HEK293T (cell line): ENCODE measurements around the gene PTDSS2.

Experiments
- FOXK2 ChIP-seq: fragments of 450-650 bp; IDR thresholded peaks from 2 replicates; pipeline ENCODE4 v1.6.1; 2016; ENCODE audit warnings: mild to moderate bottlenecking
- FOXM1 ChIP-seq: fragments of 450-650 bp; IDR thresholded peaks from 2 replicates; pipeline ENCODE4 v1.6.1; 2017; ENCODE audit warnings: mild to moderate bottlenecking, borderline replicate concordance
- PKNOX1 ChIP-seq: fragments of 450-650 bp; IDR thresholded peaks from 2 replicates; pipeline ENCODE4 v1.6.1; 2016
- SP1 ChIP-seq: fragments of 450-650 bp; IDR thresholded peaks from 2 replicates; pipeline ENCODE4 v1.6.1; 2017
- ZNF384 ChIP-seq: fragments of 450-650 bp; IDR thresholded peaks from 2 replicates; pipeline ENCODE4 v1.6.1; 2016

DNA sequence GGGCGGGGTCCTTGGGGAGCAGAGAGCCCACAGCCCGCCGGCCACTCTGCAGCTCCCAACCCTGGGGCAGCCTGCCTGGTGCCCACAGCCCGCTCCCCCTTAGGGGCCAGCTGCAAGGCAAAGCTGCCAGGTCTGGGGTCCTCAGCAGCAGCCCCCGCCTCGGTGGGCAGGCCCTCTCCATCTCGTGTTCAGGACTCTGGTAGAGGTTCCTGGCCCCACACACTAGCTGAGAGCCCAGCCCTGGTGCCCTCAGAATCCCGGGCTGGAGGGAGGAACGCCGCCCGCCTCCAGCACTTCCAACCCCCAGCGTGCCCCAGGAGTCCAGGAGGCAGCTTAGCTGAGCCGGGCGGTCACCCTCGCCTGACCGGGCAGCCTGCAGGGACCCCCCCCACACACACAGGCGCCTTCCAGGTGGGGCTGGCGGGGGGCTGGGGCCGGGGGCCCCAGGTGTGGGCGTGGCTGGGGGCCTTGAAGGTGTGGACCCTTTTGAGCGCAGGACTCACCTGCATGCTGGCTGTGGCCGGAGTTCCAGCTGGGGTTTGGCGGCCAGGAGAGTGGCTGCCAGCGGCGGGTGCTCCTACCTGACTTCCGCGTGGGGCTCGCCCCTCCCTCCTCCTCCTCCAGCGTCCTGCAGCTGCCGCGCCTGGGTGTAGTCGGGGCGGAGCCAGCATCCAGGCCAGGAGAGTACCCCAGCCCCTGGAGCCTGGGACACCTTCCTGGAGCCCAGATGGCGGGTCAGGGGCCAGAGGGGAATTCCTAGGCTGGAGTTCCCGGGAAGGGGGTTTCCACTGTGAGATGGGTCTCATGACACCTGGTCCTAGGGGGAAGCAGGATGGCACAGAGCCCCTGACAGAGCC lies 8.4 kb upstream of the PTDSS2 start, which contains the start of gene ANO9:
- TF ChIP-seq ZNF384 (no peak), FOXM1 (no peak), PKNOX1 (no peak), SP1 (no peak), FOXK2 (no peak)
